ENCODE data around the gene ZNF8.

ZNF8 gene

DNA sequence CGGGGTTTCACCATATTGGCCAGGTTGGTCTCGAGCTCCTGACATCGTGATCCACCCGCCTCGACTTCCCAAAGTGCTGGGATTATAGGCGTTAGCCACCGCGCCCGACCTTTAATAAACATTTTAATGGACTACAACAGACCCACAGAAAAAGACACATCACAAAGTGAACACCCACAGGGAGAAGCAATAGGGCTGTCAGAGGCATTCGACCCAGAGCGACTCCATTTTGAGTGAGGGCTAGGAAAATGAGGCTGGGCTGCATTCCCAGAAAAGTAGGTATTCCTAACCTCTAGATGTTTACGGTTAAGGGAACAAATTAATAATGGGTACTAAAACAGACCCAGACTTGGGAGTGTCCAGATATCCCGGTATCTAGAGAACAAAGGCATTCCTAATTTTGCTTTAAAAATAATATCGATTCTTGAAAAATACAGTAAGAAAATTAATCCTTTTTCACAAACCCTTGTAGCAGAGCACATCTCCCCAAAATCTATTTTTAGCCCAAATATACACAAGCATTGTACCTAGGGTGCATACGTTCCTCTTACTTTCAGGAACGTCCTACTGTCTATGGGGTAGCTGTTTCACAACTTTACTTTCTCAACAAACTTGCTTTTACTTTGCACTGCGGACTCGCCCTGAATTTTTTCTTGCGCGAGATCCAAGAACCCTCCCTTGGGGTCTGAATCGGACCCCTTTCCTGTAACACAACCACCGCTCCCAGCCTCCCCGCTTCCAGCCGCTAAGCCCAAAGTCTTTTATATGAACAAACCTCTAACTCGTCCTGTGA lies 811 bp upstream of the ZNF8 start:
- no peak for DNase-seq (ENCODE audit: low spot score)
- TF ChIP-seq, protein P1, sequence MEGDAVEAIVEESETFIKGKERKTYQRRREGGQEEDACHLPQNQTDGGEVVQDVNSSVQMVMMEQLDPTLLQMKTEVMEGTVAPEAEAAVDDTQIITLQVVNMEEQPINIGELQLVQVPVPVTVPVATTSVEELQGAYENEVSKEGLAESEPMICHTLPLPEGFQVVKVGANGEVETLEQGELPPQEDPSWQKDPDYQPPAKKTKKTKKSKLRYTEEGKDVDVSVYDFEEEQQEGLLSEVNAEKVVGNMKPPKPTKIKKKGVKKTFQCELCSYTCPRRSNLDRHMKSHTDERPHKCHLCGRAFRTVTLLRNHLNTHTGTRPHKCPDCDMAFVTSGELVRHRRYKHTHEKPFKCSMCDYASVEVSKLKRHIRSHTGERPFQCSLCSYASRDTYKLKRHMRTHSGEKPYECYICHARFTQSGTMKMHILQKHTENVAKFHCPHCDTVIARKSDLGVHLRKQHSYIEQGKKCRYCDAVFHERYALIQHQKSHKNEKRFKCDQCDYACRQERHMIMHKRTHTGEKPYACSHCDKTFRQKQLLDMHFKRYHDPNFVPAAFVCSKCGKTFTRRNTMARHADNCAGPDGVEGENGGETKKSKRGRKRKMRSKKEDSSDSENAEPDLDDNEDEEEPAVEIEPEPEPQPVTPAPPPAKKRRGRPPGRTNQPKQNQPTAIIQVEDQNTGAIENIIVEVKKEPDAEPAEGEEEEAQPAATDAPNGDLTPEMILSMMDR (IDR thresholded peaks at IDR 0.05; ENCODE audit: extremely low read depth, missing control alignments), result no peak

DNA sequence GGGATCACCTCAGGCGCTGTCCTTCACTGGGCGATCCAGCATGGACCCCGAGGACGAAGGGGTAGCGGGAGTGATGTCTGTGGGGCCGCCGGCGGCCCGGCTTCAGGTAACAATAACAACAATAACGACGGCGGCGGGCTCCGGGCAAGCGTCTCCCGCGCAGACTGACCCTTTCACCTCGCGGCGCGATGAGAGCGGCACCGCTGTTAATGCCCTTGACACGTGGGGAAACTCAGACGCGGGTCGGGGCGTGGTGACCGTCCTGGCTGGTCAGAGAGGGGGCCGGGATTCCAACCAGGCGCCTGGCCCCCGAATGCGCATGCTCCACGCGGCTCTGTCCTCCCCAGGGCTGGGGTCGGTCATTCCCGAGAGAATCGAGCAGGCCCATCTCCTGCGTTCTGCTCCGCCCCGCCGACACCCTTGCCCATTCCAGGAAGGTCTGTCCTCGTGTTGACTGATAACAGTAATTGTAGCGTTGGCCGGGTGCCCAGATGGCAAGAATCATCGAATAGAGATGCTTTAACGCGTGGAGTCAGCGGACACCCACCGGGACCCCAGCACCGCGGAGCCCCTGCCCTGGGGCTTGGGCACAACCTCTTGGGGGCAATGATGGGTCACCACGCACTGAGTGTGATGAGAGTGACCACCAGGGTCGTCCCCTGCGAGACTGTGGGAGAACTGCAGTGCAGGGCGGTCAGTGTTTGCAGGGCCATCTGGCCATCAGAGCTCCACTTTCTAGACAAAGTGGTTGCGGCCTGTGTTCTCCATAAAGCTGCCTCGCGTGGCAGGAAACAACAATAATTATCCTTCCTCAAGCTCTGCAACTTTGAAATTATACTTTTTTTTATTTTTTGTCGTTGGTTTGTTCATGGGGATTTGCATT lies 528 bp downstream of the ZNF8 start:
- DNase-seq (ENCODE audit: low spot score), result peak; percentile 52
- TF ChIP-seq, protein P1 (IDR thresholded peaks at IDR 0.05; ENCODE audit: extremely low read depth, missing control alignments), result no peak

DNA sequence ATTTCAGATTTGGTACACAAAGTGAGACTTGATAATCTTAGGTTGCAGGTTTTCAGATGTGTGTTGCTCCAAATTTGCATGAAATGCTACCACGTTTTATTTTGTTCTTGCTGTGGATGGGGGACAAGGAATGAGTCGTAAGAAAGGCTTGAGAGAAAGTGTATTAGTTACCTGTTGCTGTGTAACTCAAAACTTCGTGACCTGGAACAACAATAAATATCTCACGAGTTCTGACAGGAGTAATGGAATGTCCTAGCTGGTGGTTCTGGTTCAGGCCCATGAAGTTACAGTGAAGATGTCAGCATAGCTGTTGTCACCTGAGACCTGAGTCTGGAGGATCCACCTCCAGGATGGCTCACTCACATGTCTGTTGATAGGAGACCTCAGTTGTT lies 1.2 kb downstream of the ZNF8 start:
- TF ChIP-seq, protein P1 (IDR thresholded peaks at IDR 0.05; ENCODE audit: extremely low read depth, missing control alignments), result no peak
- no peak for DNase-seq (ENCODE audit: low spot score)

DNA sequence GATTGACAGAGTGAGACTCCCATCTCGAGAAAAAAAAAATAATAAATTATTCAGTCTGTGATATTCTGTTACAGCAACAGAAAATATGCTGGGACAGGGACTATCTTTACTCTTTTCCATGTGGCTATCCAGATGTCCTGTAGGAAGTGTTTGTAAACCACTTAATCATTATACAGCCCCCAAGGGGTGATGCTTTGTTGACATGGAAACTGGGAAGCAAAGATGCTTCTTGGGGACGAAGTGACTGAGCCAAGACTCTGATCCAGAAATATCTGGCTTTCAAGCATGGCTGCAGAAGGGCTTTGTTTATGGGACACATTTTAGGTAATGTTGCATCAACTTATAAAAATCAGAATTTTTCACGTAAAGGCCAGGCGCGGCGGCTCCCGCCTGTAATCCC lies 5.4 kb downstream of the ZNF8 start:
- TF ChIP-seq, protein P1 (IDR thresholded peaks at IDR 0.05; ENCODE audit: extremely low read depth, missing control alignments), result no peak
- DNase-seq (ENCODE audit: low spot score), result no peak

DNA sequence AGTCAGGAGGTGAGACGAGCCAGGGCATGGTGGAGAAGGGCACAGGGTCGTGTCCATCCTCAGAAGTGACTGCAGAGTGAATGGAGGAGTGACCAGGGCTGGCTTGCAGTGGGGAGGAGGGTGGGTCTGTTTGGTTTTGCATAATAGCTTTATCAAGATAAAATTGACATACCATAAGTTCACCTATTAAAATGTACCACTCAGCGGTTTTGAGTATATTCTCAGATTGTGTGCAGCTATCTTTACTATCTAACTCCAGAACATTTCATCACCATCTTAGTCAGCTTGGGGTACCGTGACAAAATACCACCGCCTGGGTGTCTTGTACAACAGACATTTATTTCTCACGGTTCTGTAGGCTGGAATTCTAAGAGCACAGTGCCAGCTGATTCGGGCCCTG lies 13.2 kb downstream of the ZNF8 start:
- TF ChIP-seq, protein P1 (IDR thresholded peaks at IDR 0.05; ENCODE audit: extremely low read depth, missing control alignments), result no peak

DNA sequence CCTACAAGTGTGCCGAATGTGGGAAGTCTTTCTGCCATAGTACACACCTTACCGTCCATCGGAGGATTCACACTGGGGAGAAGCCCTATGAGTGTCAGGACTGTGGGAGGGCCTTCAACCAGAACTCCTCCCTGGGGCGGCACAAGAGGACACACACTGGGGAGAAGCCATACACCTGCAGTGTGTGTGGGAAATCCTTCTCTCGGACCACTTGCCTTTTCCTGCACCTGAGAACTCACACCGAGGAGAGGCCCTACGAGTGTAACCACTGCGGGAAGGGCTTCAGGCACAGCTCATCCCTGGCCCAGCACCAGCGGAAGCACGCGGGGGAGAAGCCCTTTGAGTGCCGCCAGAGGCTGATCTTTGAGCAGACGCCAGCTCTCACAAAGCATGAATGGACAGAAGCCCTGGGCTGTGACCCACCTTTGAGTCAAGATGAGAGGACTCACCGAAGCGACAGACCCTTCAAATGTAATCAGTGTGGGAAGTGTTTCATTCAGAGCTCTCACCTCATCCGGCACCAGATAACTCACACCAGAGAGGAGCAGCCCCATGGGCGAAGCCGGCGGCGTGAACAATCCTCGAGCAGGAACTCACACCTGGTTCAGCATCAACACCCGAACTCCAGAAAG lies 16.1 kb downstream of the ZNF8 start:
- no peak for DNase-seq (ENCODE audit: low spot score)
- TF ChIP-seq, protein P1 (IDR thresholded peaks at IDR 0.05; ENCODE audit: extremely low read depth, missing control alignments), result no peak

More for the DNA sequence above, 13.2 kb downstream of the ZNF8 start:
- no peak for DNase-seq (ENCODE audit: low spot score)
